ENCODE data around the gene BLNK.

- no peak for TF ChIP-seq EZH2 (IDR thresholded peaks at IDR 0.05; ENCODE audit: insufficient read depth, poor library complexity, severe bottlenecking)
- TF ChIP-seq EZH2phosphoT487 (IDR thresholded peaks at IDR 0.05; ENCODE audit: insufficient read depth, low read depth) = no peak
Observed at GRCh38 chr10:96263176-96263575, 8.2 kb downstream of the BLNK start.

All from GM23248 (cell line).